ENCODE data around the gene MKI67. TPM values are rescaled to one million over a fixed set of nuclear protein-coding genes. Genes with fewer than 3 reads are reported as not detected.

Gene MKI67
- total and polyA plus RNA-seq, 2 of the 13 experiments (the other 11 are each of a cell fraction or from before 2014, with no cell fraction given): 6.7 to 22.9 TPM

- TF ChIP-seq, protein P1, sequence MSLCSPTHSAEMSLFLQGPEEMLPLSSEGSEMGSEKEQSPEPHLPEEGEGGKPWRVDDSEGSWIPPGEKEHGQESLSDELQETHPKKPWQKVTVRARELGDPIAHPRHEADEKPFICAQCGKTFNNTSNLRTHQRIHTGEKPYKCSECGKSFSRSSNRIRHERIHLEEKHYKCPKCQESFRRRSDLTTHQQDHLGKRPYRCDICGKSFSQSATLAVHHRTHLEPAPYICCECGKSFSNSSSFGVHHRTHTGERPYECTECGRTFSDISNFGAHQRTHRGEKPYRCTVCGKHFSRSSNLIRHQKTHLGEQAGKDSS (CRISPR knock-in tag; IDR thresholded peaks at IDR 0.05; ENCODE audit: borderline replicate concordance, low read depth): no peak
- TF ChIP-seq ZNF451 (CRISPR knock-in tag; IDR thresholded peaks at IDR 0.05) (no peak), CENPBD1 (CRISPR knock-in tag; IDR thresholded peaks at IDR 0.05; ENCODE audit: borderline replicate concordance, low read depth) (no peak), ZNF598 (CRISPR knock-in tag; IDR thresholded peaks at IDR 0.05; ENCODE audit: borderline replicate concordance) (no peak), PRMT3 (CRISPR knock-in tag; IDR thresholded peaks at IDR 0.05; ENCODE audit: borderline replicate concordance, low read depth) (no peak)
Observed at GRCh38 chr10:128080641-128081040, 45.6 kb downstream of the MKI67 start (continued).

DNA sequence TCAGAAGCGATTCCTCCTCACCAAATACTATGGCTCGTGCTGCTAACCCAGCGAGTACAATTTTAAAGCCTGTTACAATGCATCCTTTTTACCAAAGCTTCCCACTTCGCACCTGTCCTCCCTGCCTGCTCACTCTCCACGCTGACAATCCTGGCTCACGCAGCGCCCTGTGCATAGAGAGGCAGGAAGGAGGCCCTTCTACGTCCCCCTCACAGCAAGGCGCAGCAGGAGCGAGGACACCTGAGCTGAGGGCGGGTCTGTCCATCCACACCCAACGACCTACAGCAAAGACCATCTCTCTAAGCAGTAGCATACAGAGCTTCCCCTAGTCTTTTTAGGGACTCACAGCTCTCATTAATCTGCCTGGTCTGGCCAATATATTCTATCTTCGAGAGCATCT, 46.0 kb downstream of the MKI67 start:
- intact Hi-C loops (cut with micrococcal nuclease; ENCODE audit: unreplicated experiment): no loop called here
- DNase-seq (ENCODE audit: low spot score) (no peak), FAIRE-seq (no peak), ATAC-seq (no peak)
- H4K20me1 ChIP-seq (ENCODE audit: insufficient read depth, low read length): no peaks in the 10 kb centered on the region
- H3K27me3 ChIP-seq (ENCODE audit: control insufficient read depth in 1 of 2, insufficient read depth in 2 of 2, low read length in 2 of 2): peaks cover 4 to 39% of the 10 kb centered on the region in 2 experiments; a peak in 4 of 5 replicates
- no peaks in the 10 kb centered on the region for H3K36me3 ChIP-seq (replicated peaks in 1 of 2; ENCODE audit: control insufficient read depth in 1 of 2, insufficient read depth in 2 of 2, low read length in 2 of 2)
- no peaks in the 10 kb centered on the region for H3K4me1 ChIP-seq (ENCODE audit: insufficient read depth, low read length)
- BruUV-seq (replicated peaks): no TSS peak
- in situ Hi-C loops (cut with HindIII; ENCODE audit: extremely low pct_ligation_motif_present, low pct_unique_long_range_greater_than_20kb): loop anchor here (25.0 kb wide), 1 partner anchor 457 kb away; no protein-coding TSS in a partner anchor
- no peak overlapping the region for H2AFZ ChIP-seq (ENCODE audit: low read length)
- POLR2A ChIA-PET: no interaction called here
- CTCF ChIA-PET (ENCODE audit: low intra/inter-chr PET ratio, low total read pairs): no interaction called here
- no peak overlapping the region for H3K4me2 ChIP-seq (ENCODE audit: low read depth, low read length)
- TF ChIP-seq RNF219 (CRISPR knock-in tag; IDR thresholded peaks at IDR 0.05): no peak
- no peak for TF ChIP-seq ZNF850 (CRISPR knock-in tag; conservative IDR thresholded peaks at IDR 0.05)
- no peak for TF ChIP-seq ZNF614 (CRISPR knock-in tag; IDR thresholded peaks at IDR 0.05; ENCODE audit: borderline replicate concordance)
- TF ChIP-seq HNF4A (CRISPR knock-in tag; IDR thresholded peaks at IDR 0.05): no peak
- no peak for TF ChIP-seq LCORL (IDR thresholded peaks at IDR 0.05)
- TF ChIP-seq LCORL (CRISPR knock-in tag; IDR thresholded peaks at IDR 0.05): no peak
- TF ChIP-seq JARID2 (CRISPR knock-in tag; IDR thresholded peaks at IDR 0.05; ENCODE audit: insufficient replicate concordance): no peak
- no peaks in the 10 kb centered on the region for H3K9me3 ChIP-seq (ENCODE audit: low read length)
- WGBS (ENCODE audit: low lambda C conversion rate): 23% methylated on average over 13 of the region's 13 CpGs
- no peak overlapping the region for H3K9ac ChIP-seq (ENCODE audit: insufficient read depth, low read depth, low read length)
- H3K79me2 ChIP-seq (ENCODE audit: insufficient read depth, low read length): no peaks in the 10 kb centered on the region
- H3K4me3 ChIP-seq (replicated peaks in 1 of 3; ENCODE audit: insufficient read depth in 1 of 3, low read depth in 2 of 3, low read length in 3 of 3): no peak overlapping the region
- no peak overlapping the region for H3K27ac ChIP-seq (ENCODE audit: extremely low read length, insufficient read depth, low read length)
